IMR-90 (cell line): ENCODE data around the gene ANKRD42. TPM values are rescaled to one million over a fixed set of nuclear protein-coding genes. Genes with fewer than 3 reads are reported as not detected.

Source experiments
- ATAC-seq: fragments of 200-7000 bp; cut with Tn5 transposase; 2 replicates; pipeline ENCODE4 v1.9.1; 2020; ENCODE audit warnings: low read depth, mild to moderate bottlenecking, moderate library complexity
- BruUV-seq: library from RNA; stranded (reverse); fragments of 400-500 nt; replicated peaks from 2 replicates; lab custom pipeline; 2021; lab: Mats Ljungman, UMichigan
- CTCF ChIA-PET: fragments of 300-600 bp; formaldehyde crosslinking; extraction: SDS; loops from one replicate; lab custom pipeline; 2021; ENCODE audit warnings: antibody characterized with exemption; lab: Yijun Ruan, JAX
- POLR2A ChIA-PET: fragments of 300-600 bp; sonication (Branson Sonifier 250); formaldehyde crosslinking; loops from one replicate; lab custom pipeline; 2022; ENCODE audit warnings: antibody characterized with exemption; ENCODE audit not compliant: unreplicated experiment; lab: Charles Lee
- DNase-seq: peaks from one replicate; pipeline ENCODE4 v3.0.0; 2013
- H2AFZ ChIP-seq: replicated peaks from 2 replicates; pipeline ENCODE3; 2013; ENCODE audit warnings: low read length, mild to moderate bottlenecking; ENCODE audit not compliant: poor library complexity
- H2AK5ac ChIP-seq: 2 replicates; pipeline ENCODE4 v1.6.1; 2013; ENCODE audit warnings: low read depth, low read length, inconsistent platforms
- H2AK9ac ChIP-seq: replicated peaks from 2 replicates; pipeline ENCODE3; 2013; ENCODE audit warnings: mild to moderate bottlenecking, low read depth, low read length, moderate library complexity; ENCODE audit not compliant: poor library complexity
- H2BK120ac ChIP-seq: 2 replicates; pipeline ENCODE4 v1.6.1; 2013; ENCODE audit warnings: low read depth, low read length, inconsistent platforms
- H2BK15ac ChIP-seq: 3 replicates; pipeline ENCODE4 v1.6.1; 2013; ENCODE audit warnings: low read depth, low read length, inconsistent platforms
- H2BK20ac ChIP-seq: 2 replicates; pipeline ENCODE4 v1.6.1; 2013; ENCODE audit warnings: low read depth, mild to moderate bottlenecking, inconsistent platforms, low read length, moderate library complexity
- H2BK5ac ChIP-seq: 2 replicates; pipeline ENCODE4 v1.6.1; 2013; ENCODE audit warnings: mild to moderate bottlenecking, low read depth, low read length, inconsistent platforms; ENCODE audit not compliant: poor library complexity, severe bottlenecking
- H3K14ac ChIP-seq: replicated peaks from 2 replicates; pipeline ENCODE4 v1.6.1; 2013; ENCODE audit warnings: low read depth, low read length, inconsistent platforms
- H3K18ac ChIP-seq: 2 replicates; pipeline ENCODE4 v1.6.1; 2013; ENCODE audit warnings: low read depth, low read length, control low read depth
- H3K23ac ChIP-seq: 2 replicates; pipeline ENCODE4 v1.6.1; 2013; ENCODE audit warnings: low read depth, low read length, inconsistent platforms
- H3K27ac ChIP-seq: 2 replicates; pipeline ENCODE4 v1.5.1; 2013; ENCODE audit warnings: mild to moderate bottlenecking, control low read depth, low read length; ENCODE audit not compliant: insufficient read depth
- H3K27me3 ChIP-seq: 2 replicates; pipeline ENCODE4 v1.6.1; 2013; ENCODE audit warnings: low read length; ENCODE audit not compliant: control insufficient read depth, insufficient read depth
- H3K36me3 ChIP-seq: 2 replicates; pipeline ENCODE4 v1.6.1; 2013; ENCODE audit warnings: low read length, mixed read lengths; ENCODE audit not compliant: control insufficient read depth, insufficient read depth
- H3K4ac ChIP-seq: 2 replicates; pipeline ENCODE4 v1.6.1; 2013; ENCODE audit warnings: low read depth, low read length, inconsistent platforms
- H3K4me1 ChIP-seq: 2 replicates; pipeline ENCODE4 v1.6.1; 2013; ENCODE audit warnings: low read length, mixed read lengths; ENCODE audit not compliant: control insufficient read depth, insufficient read depth
- H3K4me2 ChIP-seq: 2 replicates; pipeline ENCODE4 v1.6.1; 2013; ENCODE audit warnings: low read depth, mild to moderate bottlenecking, control low read depth, low read length, moderate library complexity
- H3K4me3 ChIP-seq: 2 replicates; pipeline ENCODE4 v1.5.1; 2013; ENCODE audit warnings: low read depth, mild to moderate bottlenecking, control low read depth, low read length, moderate library complexity; ENCODE audit not compliant: insufficient read depth
- H3K56ac ChIP-seq: 2 replicates; pipeline ENCODE4 v1.6.1; 2013; ENCODE audit warnings: low read length, inconsistent platforms; ENCODE audit not compliant: insufficient read depth; ENCODE audit errors: extremely low read depth
- H3K79me1 ChIP-seq, 2 experiments: 2 replicates each; pipeline ENCODE4 v1.6.1; 2013; ENCODE audit warnings: low read length in 2 of 2, inconsistent platforms in 1 of 2, low read depth in 1 of 2
- H3K9ac ChIP-seq: 2 replicates; pipeline ENCODE4 v1.6.1; 2013; ENCODE audit warnings: low read depth, low read length, control low read depth
- H3K9me1 ChIP-seq: 2 replicates; pipeline ENCODE4 v1.6.1; 2013; ENCODE audit warnings: low read length, inconsistent platforms; ENCODE audit not compliant: insufficient read depth
- H3K9me3 ChIP-seq: 2 replicates; pipeline ENCODE4 v1.6.1; 2013; ENCODE audit warnings: low read length; ENCODE audit not compliant: control insufficient read depth, insufficient read depth
- H4K20me1 ChIP-seq: 2 replicates; pipeline ENCODE4 v1.6.1; 2013; ENCODE audit warnings: low read length, inconsistent platforms; ENCODE audit not compliant: insufficient read depth
- H4K5ac ChIP-seq: 2 replicates; pipeline ENCODE4 v1.6.1; 2013; ENCODE audit warnings: mild to moderate bottlenecking, low read depth, low read length, control low read depth
- H4K8ac ChIP-seq, 2 experiments: 2 replicates each; pipeline ENCODE4 v1.6.1; 2013; ENCODE audit warnings: low read depth in 2 of 2, low read length in 2 of 2, control low read depth in 1 of 2, inconsistent platforms in 1 of 2
- H4K91ac ChIP-seq: 2 replicates; pipeline ENCODE4 v1.6.1; 2013; ENCODE audit warnings: low read depth, low read length, inconsistent platforms; ENCODE audit not compliant: insufficient read depth
- BHLHE40 ChIP-seq: fragments of 150-350 bp; IDR thresholded peaks from 2 replicates; pipeline ENCODE4 v1.6.1; 2016; ENCODE audit warnings: mild to moderate bottlenecking, low read depth, low read length
- CEBPB ChIP-seq: IDR thresholded peaks from 2 replicates; pipeline ENCODE4 v1.6.1; 2012; ENCODE audit warnings: low read depth, low read length, improper control_type of control experiment
- CHD1 ChIP-seq: IDR thresholded peaks from 2 replicates; pipeline ENCODE4 v1.6.1; 2012; ENCODE audit warnings: low read depth, low read length, improper control_type of control experiment
- ELK1 ChIP-seq: fragments of 150-350 bp; IDR thresholded peaks from 2 replicates; pipeline ENCODE4 v1.6.1; 2016; ENCODE audit warnings: low read depth, mild to moderate bottlenecking, low read length, moderate library complexity, borderline replicate concordance
- FOS ChIP-seq: fragments of 150-350 bp; IDR thresholded peaks from 2 replicates; pipeline ENCODE4 v1.6.1; 2016; ENCODE audit warnings: low read depth, low read length
- MAFK ChIP-seq: IDR thresholded peaks from 2 replicates; pipeline ENCODE4 v1.6.1; 2012; ENCODE audit warnings: low read depth, low read length, improper control_type of control experiment
- MAZ ChIP-seq: IDR thresholded peaks from 2 replicates; pipeline ENCODE4 v1.6.1; 2012; ENCODE audit warnings: low read depth, mild to moderate bottlenecking, low read length, improper control_type of control experiment, moderate library complexity, borderline replicate concordance
- MXI1 ChIP-seq: IDR thresholded peaks from 2 replicates; pipeline ENCODE4 v1.6.1; 2012; ENCODE audit warnings: low read depth, mild to moderate bottlenecking, low read length, moderate library complexity, borderline replicate concordance
- NFE2L2 ChIP-seq: fragments of 150-350 bp; IDR thresholded peaks from 2 replicates; pipeline ENCODE4 v1.6.1; 2016; ENCODE audit warnings: low read depth, mild to moderate bottlenecking, low read length
- POLR2A ChIP-seq: IDR thresholded peaks from 2 replicates; pipeline ENCODE4 v1.6.1; 2012; ENCODE audit warnings: mild to moderate bottlenecking, low read depth, low read length
- RAD21 ChIP-seq: IDR thresholded peaks from 2 replicates; pipeline ENCODE4 v1.6.1; 2012; ENCODE audit warnings: low read length, improper control_type of control experiment
- RCOR1 ChIP-seq: IDR thresholded peaks from 2 replicates; pipeline ENCODE4 v1.6.1; 2012; ENCODE audit warnings: mild to moderate bottlenecking, low read length, improper control_type of control experiment; ENCODE audit not compliant: insufficient replicate concordance
- RFX5 ChIP-seq: IDR thresholded peaks from 2 replicates; pipeline ENCODE4 v1.8.0; 2012; ENCODE audit warnings: low read depth, mild to moderate bottlenecking, low read length, moderate library complexity
- SMC3 ChIP-seq: fragments of 150-350 bp; IDR thresholded peaks from 2 replicates; pipeline ENCODE4 v1.6.1; 2016; ENCODE audit warnings: low read depth, mild to moderate bottlenecking, antibody characterized with exemption, low read length, moderate library complexity
- WGBS, 2 experiments: methylation state at CpG; one replicate each; pipeline versions ENCODE4 v1.1.5 to v1.1.7; 2013; ENCODE audit warnings: missing lambda C conversion rate in 2 of 2; ENCODE audit not compliant: insufficient read length in 1 of 2; ENCODE audit errors: extremely low coverage in 2 of 2; 5-methylcytosine and 5-hydroxymethylcytosine counted together
- dilution Hi-C: fragments of 300-500 bp; cut with HindIII; formaldehyde crosslinking; loops from one replicate; pipeline ENCODE4 v1.14.3; 2018; ENCODE audit warnings: low sequenced_read_pairs; ENCODE audit not compliant: unreplicated experiment
- in situ Hi-C: fragments of 300-500 bp; cut with MboI; formaldehyde crosslinking; loops from 3 replicates; pipeline ENCODE4 v1.14.3; 2019; ENCODE audit warnings: low sequenced_read_pairs, inconsistent platforms, mixed read lengths
- intact Hi-C: fragments of 100-400 bp; cut with micrococcal nuclease; formaldehyde crosslinking; loops from 2 replicates; pipeline ENCODE4 v1.10.0; 2022
- polyA plus RNA-seq, 3 experiments: library from polyadenylated mRNA; depleted of rRNA; stranded (reverse); fragments of >200 nt; gene quantifications; 2 replicates each; pipeline ENCODE4 v1.2.3, GENCODE V29; 2012; ENCODE audit warnings: low replicate concordance in 1 of 3
- total RNA-seq: library from RNA; depleted of rRNA; stranded (reverse); fragments of >200 nt; gene quantifications from 2 replicates; pipeline ENCODE4 v1.2.3, GENCODE V29; 2012
- TF ChIP-seq, protein P1 (sequence below): conservative IDR thresholded peaks from 2 replicates; pipeline ENCODE4 v1.5.1; 2012; ENCODE audit warnings: mild to moderate bottlenecking, low read depth, low read length, improper control_type of control experiment
- TF ChIP-seq, protein P2 (sequence below): fragments of 150-350 bp; IDR thresholded peaks from 2 replicates; pipeline ENCODE4 v1.6.1; 2017; ENCODE audit warnings: mild to moderate bottlenecking, antibody characterized with exemption, low read length, low read depth

The ANKRD42 gene
- total and polyA plus RNA-seq, 2 of the 4 experiments (the other 2 are of a cell fraction): 5.2 to 5.6 TPM

DNA sequence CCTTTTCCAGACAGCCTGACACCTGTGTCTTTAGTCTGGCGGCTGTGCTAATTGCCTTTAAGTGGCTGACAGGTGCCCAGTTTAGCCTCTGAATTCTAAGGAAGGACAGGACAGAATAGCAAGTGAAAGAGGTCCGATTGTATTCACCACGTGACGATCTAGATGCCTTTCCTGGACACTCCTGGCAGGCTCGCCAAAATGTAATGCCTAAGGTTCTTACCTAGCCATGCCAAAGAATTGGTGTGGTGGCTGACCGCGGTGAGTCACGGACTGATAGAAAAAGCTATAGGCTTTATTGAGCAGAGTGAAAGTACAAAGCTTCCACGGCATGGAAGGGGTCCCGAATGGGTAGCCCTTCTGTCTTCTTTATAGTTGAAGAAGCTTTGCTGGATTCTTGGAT is 26.7 kb downstream of the ANKRD42 start:
- Histone ChIP-seq H3K27ac (no peak overlapping the region), H3K14ac (no peak overlapping the region), H3K9me3 (no peaks in the 10 kb centered on the region), H4K8ac (no peak overlapping the region), H3K36me3 (no peaks in the 10 kb centered on the region), H4K91ac (no peak overlapping the region), H3K27me3 (no peaks in the 10 kb centered on the region), H2AFZ (no peak overlapping the region), H4K20me1 (no peaks in the 10 kb centered on the region), H3K18ac (no peak overlapping the region), H3K9me1 (peaks cover 4% of the 10 kb centered on the region; the same call in 1 of the 2 replicates), H2BK15ac (no peak overlapping the region), H2BK5ac (no peak overlapping the region), H3K4ac (no peak overlapping the region), H2AK9ac (no peak overlapping the region), H3K79me1 (no peaks in the 10 kb centered on the region), H4K5ac (no peak overlapping the region), H2AK5ac (no peak overlapping the region), H2BK20ac (no peak overlapping the region), H3K4me1 (peaks cover 3% of the 10 kb centered on the region; the same call in 1 of the 2 replicates), H3K4me3 (no peak overlapping the region), H3K9ac (no peak overlapping the region), H3K23ac (no peak overlapping the region), H3K56ac (no peak overlapping the region), H2BK120ac (no peak overlapping the region), H3K4me2 (no peak overlapping the region)
- intact Hi-C loops: no loop called here
- ChIA-PET CTCF (no interaction called here), POLR2A (interaction anchor here (0.5 kb wide), 1 partner anchor 61 kb away, joined by 4 read pairs; no protein-coding TSS in a partner anchor)
- 95% methylated on average over 4 of the region's 10 CpGs; no CpG with 5 or more reads in 1 of the 2 experiments for WGBS, 2 experiments
- BruUV-seq: no TSS peak
- dilution Hi-C loops: no loop called here
- ATAC-seq: no peak
- in situ Hi-C loops: no loop called here
- TF ChIP-seq MAFK (no peak), CEBPB (no peak), RFX5 (no peak), MXI1 (no peak), CHD1 (no peak), RCOR1 (no peak), BHLHE40 (no peak), RAD21 (no peak), MAZ (no peak), SMC3 (no peak), POLR2A (no peak), FOS (no peak), NFE2L2 (no peak), ELK1 (no peak)
- TF ChIP-seq, protein P1, sequence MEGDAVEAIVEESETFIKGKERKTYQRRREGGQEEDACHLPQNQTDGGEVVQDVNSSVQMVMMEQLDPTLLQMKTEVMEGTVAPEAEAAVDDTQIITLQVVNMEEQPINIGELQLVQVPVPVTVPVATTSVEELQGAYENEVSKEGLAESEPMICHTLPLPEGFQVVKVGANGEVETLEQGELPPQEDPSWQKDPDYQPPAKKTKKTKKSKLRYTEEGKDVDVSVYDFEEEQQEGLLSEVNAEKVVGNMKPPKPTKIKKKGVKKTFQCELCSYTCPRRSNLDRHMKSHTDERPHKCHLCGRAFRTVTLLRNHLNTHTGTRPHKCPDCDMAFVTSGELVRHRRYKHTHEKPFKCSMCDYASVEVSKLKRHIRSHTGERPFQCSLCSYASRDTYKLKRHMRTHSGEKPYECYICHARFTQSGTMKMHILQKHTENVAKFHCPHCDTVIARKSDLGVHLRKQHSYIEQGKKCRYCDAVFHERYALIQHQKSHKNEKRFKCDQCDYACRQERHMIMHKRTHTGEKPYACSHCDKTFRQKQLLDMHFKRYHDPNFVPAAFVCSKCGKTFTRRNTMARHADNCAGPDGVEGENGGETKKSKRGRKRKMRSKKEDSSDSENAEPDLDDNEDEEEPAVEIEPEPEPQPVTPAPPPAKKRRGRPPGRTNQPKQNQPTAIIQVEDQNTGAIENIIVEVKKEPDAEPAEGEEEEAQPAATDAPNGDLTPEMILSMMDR: no peak
- TF ChIP-seq, protein P2, sequence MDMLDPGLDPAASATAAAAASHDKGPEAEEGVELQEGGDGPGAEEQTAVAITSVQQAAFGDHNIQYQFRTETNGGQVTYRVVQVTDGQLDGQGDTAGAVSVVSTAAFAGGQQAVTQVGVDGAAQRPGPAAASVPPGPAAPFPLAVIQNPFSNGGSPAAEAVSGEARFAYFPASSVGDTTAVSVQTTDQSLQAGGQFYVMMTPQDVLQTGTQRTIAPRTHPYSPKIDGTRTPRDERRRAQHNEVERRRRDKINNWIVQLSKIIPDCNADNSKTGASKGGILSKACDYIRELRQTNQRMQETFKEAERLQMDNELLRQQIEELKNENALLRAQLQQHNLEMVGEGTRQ: no peak
- DNase-seq: no peak
